ENCODE results near the gene PTK6.
"Not testable (repeated sequence)": the region's sequence is repeated elsewhere in the genome, so short reads cannot be mapped to it uniquely, and the experiment has no call there.

The PTK6 gene

DNA sequence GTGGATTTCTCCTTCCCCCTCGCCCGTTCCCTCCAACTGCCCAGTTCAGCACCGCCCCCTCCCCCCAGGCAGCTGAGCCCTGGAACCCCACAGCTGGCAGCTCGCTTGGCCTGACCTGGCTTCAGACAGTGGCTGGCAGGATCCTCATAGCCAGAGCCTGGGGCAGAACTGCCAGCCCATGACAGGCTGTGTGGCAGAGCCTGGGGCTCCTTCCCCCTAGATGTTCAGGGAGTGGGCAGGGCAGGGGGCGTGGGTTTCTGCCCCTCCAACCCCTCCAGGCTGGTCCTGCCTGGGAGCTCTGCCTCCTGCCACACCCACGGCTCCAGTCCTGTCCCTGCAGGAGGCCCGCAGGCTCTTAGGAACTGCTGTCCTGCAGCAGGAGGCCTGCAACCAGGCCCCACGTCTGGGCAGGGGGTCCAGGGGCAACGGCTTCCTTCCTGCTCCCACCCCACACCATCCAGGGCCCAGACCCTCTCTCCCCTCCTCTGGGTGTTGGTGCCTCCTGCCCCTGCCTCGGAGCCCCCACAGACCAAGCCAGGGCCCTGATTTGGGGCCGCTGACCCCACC is 55.1 kb downstream of the PTK6 start:
- no peak for DNase-seq (ENCODE audit: low read depth in 3 of 3, low spot score in 1 of 3)

DNA sequence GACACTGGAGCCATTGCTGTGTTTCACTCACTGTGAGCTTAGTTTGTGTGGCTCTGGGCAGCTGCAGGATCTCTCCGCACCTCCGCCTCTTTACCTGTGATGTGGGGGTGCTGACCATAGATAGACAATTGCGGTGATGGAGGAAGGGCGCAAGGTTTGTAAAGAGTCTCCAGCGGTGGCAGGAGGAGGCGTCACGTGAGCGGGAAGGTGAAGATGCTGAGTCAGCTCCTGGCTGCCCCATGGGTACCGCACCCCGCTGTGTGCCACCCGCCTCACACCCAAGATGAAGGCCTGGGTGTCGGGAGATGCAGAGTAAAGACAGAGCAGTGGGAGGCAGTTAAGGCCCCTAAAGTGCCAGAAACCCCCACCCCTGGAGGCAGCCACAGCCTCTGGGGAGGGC is 55.7 kb downstream of the PTK6 start:
- DNase-seq (ENCODE audit: low read depth in 3 of 3, low spot score in 1 of 3) = no peak

- not testable (repeated sequence) for DNase-seq (ENCODE audit: low read depth in 3 of 3, low spot score in 1 of 3)
Observed at GRCh38 chr20:63479695-63480419, 57.3 kb downstream of the PTK6 start.

- DNase-seq (ENCODE audit: low read depth in 3 of 3, low spot score in 1 of 3) = no peak
Observed at GRCh38 chr20:63478346-63479302, 58.6 kb downstream of the PTK6 start.

All from stimulated activated CD4-positive, alpha-beta T cell treated with anti-CD3 and anti-CD28 coated beads, TNF-alpha, amount 100 ng/mL, for 1 hour (primary cell).